ENCODE results near the gene KRT9. TPM values are rescaled to one million over a fixed set of nuclear protein-coding genes. Genes with fewer than 3 reads are reported as not detected.
A peak's percentile ranks its signal among the peaks of the same experiment; 100 is the strongest.

Gene KRT9
- total RNA-seq, 8 experiments from 2014 or later: 0.11 to 1.5 (median 0.46) TPM; not detected in 1

- ATAC-seq (replicated peaks in 6 of 8): no peak
- 43 to 87% (median 78%) methylated on average over 3 to 5 of the region's 5 CpGs; no CpG with 5 or more reads in 1 of the 10 experiments for WGBS, 10 experiments
- no peak overlapping the region for H3K27ac ChIP-seq
- no peak overlapping the region for H3K4me3 ChIP-seq
- H3K4me1 ChIP-seq (replicated peaks in 1 of 2): no peaks in the 10 kb centered on the region
- in situ Hi-C loops (cut with MboI; ENCODE audit: low pct_unique_long_range_greater_than_20kb in 2 of 9, low sequenced_read_pairs in 9 of 9, unreplicated experiment in 9 of 9): loop anchor here in 3 of 9 experiments (10.0 to 25.0 kb wide), 3 partner anchors 90 to 643 kb away; no protein-coding TSS in a partner anchor
These were observed 16.6 kb downstream of the KRT9 start for GRCh38 chr17:41555105-41555887.

GRCh38 chr17:41553987-41554680 is 17.7 kb downstream of the KRT9 start:
- no peak overlapping the region for H3K4me3 ChIP-seq
- no peak overlapping the region for H3K27ac ChIP-seq
- H3K4me1 ChIP-seq (replicated peaks in 1 of 2): peaks cover under 1 to 3% of the 10 kb centered on the region in 2 donors
- WGBS, 10 experiments: 18 to 83% (median 62%) methylated on average over 3 to 7 of the region's 8 CpGs
- in situ Hi-C loops (cut with MboI; ENCODE audit: low pct_unique_long_range_greater_than_20kb in 2 of 9, low sequenced_read_pairs in 9 of 9, unreplicated experiment in 9 of 9): loop anchor here in 3 of 9 experiments (10.0 to 25.0 kb wide), 3 partner anchors 91 to 642 kb away; no protein-coding TSS in a partner anchor
- no peak for ATAC-seq (replicated peaks in 6 of 8)

GRCh38 chr17:41553176-41553575 is 18.7 kb downstream of the KRT9 start:
- WGBS, 10 experiments: 59 to 100% (median 83%) methylated on average over 1 to 4 of the region's 4 CpGs; no CpG with 5 or more reads in 4 of the 10 experiments
- Histone ChIP-seq H3K4me1 (replicated peaks in 1 of 2) (peaks cover 7 to 10% of the 10 kb centered on the region in 2 donors), H3K27ac (no peak overlapping the region), H3K4me3 (no peak overlapping the region)
- no peak for ATAC-seq (replicated peaks in 6 of 8)
- in situ Hi-C loops (cut with MboI; ENCODE audit: low pct_unique_long_range_greater_than_20kb in 2 of 9, low sequenced_read_pairs in 9 of 9, unreplicated experiment in 9 of 9): loop anchor here in 3 of 9 experiments (10.0 to 25.0 kb wide), 3 partner anchors 92 to 641 kb away; no protein-coding TSS in a partner anchor

- no peak overlapping the region for H3K4me3 ChIP-seq
- ATAC-seq (replicated peaks in 6 of 8): no peak
- H3K4me1 ChIP-seq (replicated peaks in 1 of 2): peaks cover 7 to 10% of the 10 kb centered on the region in 2 donors
- H3K27ac ChIP-seq: no peak overlapping the region
- in situ Hi-C loops (cut with MboI; ENCODE audit: low pct_unique_long_range_greater_than_20kb in 2 of 9, low sequenced_read_pairs in 9 of 9, unreplicated experiment in 9 of 9): loop anchor here in 3 of 9 experiments (10.0 to 25.0 kb wide), 3 partner anchors 92 to 640 kb away; no protein-coding TSS in a partner anchor
- WGBS, 10 experiments: 51 to 100% (median 100%) methylated on average over 1 to 3 of the region's 5 CpGs; no CpG with 5 or more reads in 7 of the 10 experiments
These were observed 19.4 kb downstream of the KRT9 start for GRCh38 chr17:41552455-41552854.

GRCh38 chr17:41551365-41551764 is 20.5 kb downstream of the KRT9 start:
- ATAC-seq (replicated peaks in 6 of 8): no peak
- no peak overlapping the region for H3K27ac ChIP-seq
- in situ Hi-C loops (cut with MboI; ENCODE audit: low pct_unique_long_range_greater_than_20kb in 2 of 9, low sequenced_read_pairs in 9 of 9, unreplicated experiment in 9 of 9): loop anchor here in 3 of 9 experiments (10.0 to 25.0 kb wide), 3 partner anchors 93 to 639 kb away; no protein-coding TSS in a partner anchor
- WGBS, 10 experiments: 0 to 70% (median 52%) methylated on average over 1 to 5 of the region's 5 CpGs; no CpG with 5 or more reads in 2 of the 10 experiments
- H3K4me1 ChIP-seq (replicated peaks in 1 of 2): peaks cover 7 to 10% of the 10 kb centered on the region in 2 donors
- H3K4me3 ChIP-seq: no peak overlapping the region

GRCh38 chr17:41549596-41550039 is 22.2 kb downstream of the KRT9 start:
- WGBS, 10 experiments: 31 to 92% (median 73%) methylated on average over 1 to 8 of the region's 8 CpGs; no CpG with 5 or more reads in 1 of the 10 experiments
- in situ Hi-C loops (cut with MboI; ENCODE audit: low pct_unique_long_range_greater_than_20kb in 2 of 9, low sequenced_read_pairs in 9 of 9, unreplicated experiment in 9 of 9): loop anchor here in 3 of 9 experiments (10.0 to 25.0 kb wide), 3 partner anchors 95 to 637 kb away; no protein-coding TSS in a partner anchor
- H3K27ac ChIP-seq: no peak overlapping the region
- peaks cover 10 to 14% of the 10 kb centered on the region in 2 donors for H3K4me1 ChIP-seq (replicated peaks in 1 of 2)
- ATAC-seq (replicated peaks in 6 of 8): no peak
- no peak overlapping the region for H3K4me3 ChIP-seq

- 0 to 40% (median 7%) methylated on average over 1 to 5 of the region's 25 CpGs; no CpG with 5 or more reads in 3 of the 10 experiments for WGBS, 10 experiments
- ATAC-seq (replicated peaks in 6 of 8): peak; percentile 73 to 96 (median 82)
- H3K27ac ChIP-seq: peak overlapping the region; percentile 14 to 50
- H3K4me3 ChIP-seq: no peak overlapping the region
- peaks cover 15 to 19% of the 10 kb centered on the region in 2 donors for H3K4me1 ChIP-seq (replicated peaks in 1 of 2)
- in situ Hi-C loops (cut with MboI; ENCODE audit: low pct_unique_long_range_greater_than_20kb in 2 of 9, low sequenced_read_pairs in 9 of 9, unreplicated experiment in 9 of 9): no loop called here
These were observed 22.8 kb downstream of the KRT9 start for GRCh38 chr17:41548844-41549595.

- H3K4me1 ChIP-seq (replicated peaks in 1 of 2): peaks cover 15 to 19% of the 10 kb centered on the region in 2 donors
- in situ Hi-C loops (cut with MboI; ENCODE audit: low pct_unique_long_range_greater_than_20kb in 2 of 9, low sequenced_read_pairs in 9 of 9, unreplicated experiment in 9 of 9): no loop called here
- 0 to 86% (median 40%) methylated on average over 1 to 7 of the region's 23 CpGs; no CpG with 5 or more reads in 3 of the 10 experiments for WGBS, 10 experiments
- no peak overlapping the region for H3K4me3 ChIP-seq
- peak in 3 of 8 experiments; percentile 23 to 50 (median 43) for ATAC-seq (replicated peaks in 6 of 8)
- peak overlapping the region; percentile 14 to 50 for H3K27ac ChIP-seq
These were observed 23.7 kb downstream of the KRT9 start for GRCh38 chr17:41547921-41548843.

GRCh38 chr17:41547378-41547841 is 24.4 kb downstream of the KRT9 start:
- 50 to 80% methylated on average over 1 of the region's 9 CpGs; no CpG with 5 or more reads in 8 of the 10 experiments for WGBS, 10 experiments
- Histone ChIP-seq H3K27ac (no peak overlapping the region), H3K4me3 (no peak overlapping the region), H3K4me1 (replicated peaks in 1 of 2) (peaks cover 15 to 19% of the 10 kb centered on the region in 2 donors)
- no peak for ATAC-seq (replicated peaks in 6 of 8)
- in situ Hi-C loops (cut with MboI; ENCODE audit: low pct_unique_long_range_greater_than_20kb in 2 of 9, low sequenced_read_pairs in 9 of 9, unreplicated experiment in 9 of 9): no loop called here

- Histone ChIP-seq H3K4me3 (no peak overlapping the region), H3K4me1 (replicated peaks in 1 of 2) (peaks cover 15 to 19% of the 10 kb centered on the region in 2 donors), H3K27ac (no peak overlapping the region)
- in situ Hi-C loops (cut with MboI; ENCODE audit: low pct_unique_long_range_greater_than_20kb in 2 of 9, low sequenced_read_pairs in 9 of 9, unreplicated experiment in 9 of 9): no loop called here
- 80 to 100% (median 100%) methylated on average over 1 to 3 of the region's 3 CpGs; no CpG with 5 or more reads in 3 of the 10 experiments for WGBS, 10 experiments
- no peak for ATAC-seq (replicated peaks in 6 of 8)
These were observed 25.0 kb downstream of the KRT9 start for GRCh38 chr17:41546819-41547218.

GRCh38 chr17:41545829-41546410 is 25.9 kb downstream of the KRT9 start:
- Histone ChIP-seq H3K27ac (no peak overlapping the region), H3K4me1 (replicated peaks in 1 of 2) (peaks cover 15 to 19% of the 10 kb centered on the region in 2 donors), H3K4me3 (no peak overlapping the region)
- 0 to 17% methylated on average over 1 of the region's 13 CpGs; no CpG with 5 or more reads in 8 of the 10 experiments for WGBS, 10 experiments
- no peak for ATAC-seq (replicated peaks in 6 of 8)
- in situ Hi-C loops (cut with MboI; ENCODE audit: low pct_unique_long_range_greater_than_20kb in 2 of 9, low sequenced_read_pairs in 9 of 9, unreplicated experiment in 9 of 9): no loop called here

All from motor neuron (in vitro differentiated cells).